Measurements from ENCODE around the gene CSRP2.

CSRP2 gene

DNA sequence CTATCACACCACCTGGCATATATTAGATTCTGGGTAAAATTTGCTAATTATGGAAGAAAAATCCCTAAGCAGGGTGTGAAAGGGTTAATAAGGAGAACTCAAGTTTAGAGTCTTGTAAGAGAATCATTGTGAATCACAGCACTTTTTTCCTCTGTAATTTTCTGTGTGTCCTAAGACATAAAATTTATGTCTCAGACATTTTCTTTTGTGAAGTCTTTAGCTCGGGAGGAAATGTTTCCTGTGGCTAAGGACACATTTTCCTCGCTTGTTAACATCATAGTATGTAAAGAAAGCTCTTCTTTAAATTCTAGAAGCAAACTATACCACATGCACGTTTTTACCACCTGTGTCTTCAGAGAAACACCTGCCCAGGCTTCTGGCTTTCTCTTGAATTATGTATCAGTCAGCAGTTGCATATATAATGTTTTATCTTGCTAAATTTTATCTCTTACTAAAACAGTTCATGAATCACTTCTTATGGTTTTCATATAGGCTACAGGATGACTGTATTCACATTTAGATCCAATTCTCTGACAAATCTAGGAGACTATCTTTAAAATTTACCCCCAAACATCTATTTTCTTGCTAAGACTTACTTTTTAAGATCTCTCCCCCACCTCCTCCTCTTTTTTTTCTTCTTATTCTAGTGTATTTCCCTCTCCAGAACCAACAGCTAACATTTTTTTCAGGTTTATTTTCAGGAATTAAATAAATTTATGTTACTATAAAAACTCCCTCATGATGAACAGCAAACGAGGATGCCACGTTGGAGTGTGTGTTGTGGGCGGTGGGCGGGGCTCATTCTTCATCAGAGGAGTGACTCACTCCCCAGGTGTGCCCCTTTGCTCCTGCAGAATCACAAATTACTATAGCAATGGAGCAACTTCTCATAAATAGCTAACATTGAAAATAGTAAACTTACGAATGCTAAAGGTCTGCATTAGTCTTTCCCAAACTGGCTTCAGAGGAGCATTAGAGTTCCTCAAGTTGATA lies 11.6 kb upstream of the CSRP2 start:
- TF ChIP-seq, protein P1, sequence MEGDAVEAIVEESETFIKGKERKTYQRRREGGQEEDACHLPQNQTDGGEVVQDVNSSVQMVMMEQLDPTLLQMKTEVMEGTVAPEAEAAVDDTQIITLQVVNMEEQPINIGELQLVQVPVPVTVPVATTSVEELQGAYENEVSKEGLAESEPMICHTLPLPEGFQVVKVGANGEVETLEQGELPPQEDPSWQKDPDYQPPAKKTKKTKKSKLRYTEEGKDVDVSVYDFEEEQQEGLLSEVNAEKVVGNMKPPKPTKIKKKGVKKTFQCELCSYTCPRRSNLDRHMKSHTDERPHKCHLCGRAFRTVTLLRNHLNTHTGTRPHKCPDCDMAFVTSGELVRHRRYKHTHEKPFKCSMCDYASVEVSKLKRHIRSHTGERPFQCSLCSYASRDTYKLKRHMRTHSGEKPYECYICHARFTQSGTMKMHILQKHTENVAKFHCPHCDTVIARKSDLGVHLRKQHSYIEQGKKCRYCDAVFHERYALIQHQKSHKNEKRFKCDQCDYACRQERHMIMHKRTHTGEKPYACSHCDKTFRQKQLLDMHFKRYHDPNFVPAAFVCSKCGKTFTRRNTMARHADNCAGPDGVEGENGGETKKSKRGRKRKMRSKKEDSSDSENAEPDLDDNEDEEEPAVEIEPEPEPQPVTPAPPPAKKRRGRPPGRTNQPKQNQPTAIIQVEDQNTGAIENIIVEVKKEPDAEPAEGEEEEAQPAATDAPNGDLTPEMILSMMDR (IDR thresholded peaks at IDR 0.05; ENCODE audit: low read depth, low read length): no peak

DNA sequence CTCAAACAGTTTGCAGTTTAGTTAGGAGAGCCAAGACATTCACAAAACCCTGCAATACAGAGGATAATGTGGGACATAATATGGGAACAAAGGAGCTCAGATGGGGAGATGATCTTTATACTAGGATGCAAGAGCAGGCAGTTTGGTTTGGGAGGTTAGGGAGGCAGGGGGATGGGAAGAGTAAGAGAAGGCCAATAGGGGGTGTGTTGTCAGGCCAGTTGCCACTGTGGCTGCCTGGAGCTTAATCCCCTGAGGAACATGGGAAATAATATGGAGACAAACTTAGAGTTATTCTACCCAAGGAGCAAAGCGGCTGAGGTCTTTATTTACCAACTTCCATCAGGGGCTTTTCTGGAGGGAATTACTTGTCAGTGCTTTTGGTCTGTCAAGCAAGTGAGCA lies 10.0 kb upstream of the CSRP2 start:
- TF ChIP-seq, protein P1 (IDR thresholded peaks at IDR 0.05; ENCODE audit: low read depth, low read length): no peak

More for the DNA sequence above, 11.6 kb upstream of the CSRP2 start:
- H3K4me3 ChIP-seq (ENCODE audit: low read depth, low read length): no peak overlapping the region

DNA sequence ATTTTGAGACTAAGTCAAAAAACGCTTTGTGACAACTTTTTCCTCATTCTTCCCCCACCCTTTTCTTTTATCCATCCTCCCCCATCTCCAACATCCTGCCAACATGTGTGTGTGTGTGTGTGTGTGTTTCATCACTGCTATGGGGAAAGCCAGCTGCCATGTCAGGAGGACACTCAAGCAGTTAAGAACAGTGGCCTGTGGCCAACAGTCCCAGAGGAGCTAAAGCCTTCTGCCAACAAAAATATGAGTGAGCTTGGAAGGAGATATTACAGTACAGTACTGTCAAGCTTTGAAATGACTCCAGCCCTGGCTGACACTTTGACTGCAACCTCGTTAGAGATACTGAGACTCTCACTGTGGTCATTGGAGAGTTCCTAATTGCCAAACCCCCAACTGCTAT lies 5.0 kb upstream of the CSRP2 start:
- TF ChIP-seq, protein P1 (IDR thresholded peaks at IDR 0.05; ENCODE audit: low read depth, low read length): no peak
- H3K4me3 ChIP-seq (ENCODE audit: low read depth, low read length): no peak overlapping the region

More for the DNA sequence above, 10.0 kb upstream of the CSRP2 start:
- H3K4me3 ChIP-seq (ENCODE audit: low read depth, low read length): no peak overlapping the region

DNA sequence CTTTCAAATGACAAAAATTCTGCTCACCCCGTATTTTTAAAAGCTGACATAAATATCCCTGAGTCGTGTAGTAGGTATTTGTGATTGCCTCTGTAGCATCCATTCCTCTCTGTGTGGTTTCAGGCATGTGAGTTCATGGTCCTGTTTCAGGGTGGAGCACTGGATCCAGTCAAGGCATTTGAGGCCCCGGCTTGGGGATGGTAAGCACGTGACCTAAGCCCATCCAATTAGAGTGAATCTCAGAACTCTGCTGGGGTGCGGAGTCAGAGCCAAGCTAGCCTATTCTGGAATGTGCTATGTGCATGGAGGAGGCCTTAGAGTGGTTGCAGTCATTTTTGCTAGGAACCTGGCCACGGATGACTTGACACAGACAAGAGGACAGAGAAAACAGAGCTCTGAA lies 4.3 kb upstream of the CSRP2 start:
- TF ChIP-seq, protein P1 (IDR thresholded peaks at IDR 0.05; ENCODE audit: low read depth, low read length): no peak
- H3K4me3 ChIP-seq (ENCODE audit: low read depth, low read length): no peak overlapping the region

DNA sequence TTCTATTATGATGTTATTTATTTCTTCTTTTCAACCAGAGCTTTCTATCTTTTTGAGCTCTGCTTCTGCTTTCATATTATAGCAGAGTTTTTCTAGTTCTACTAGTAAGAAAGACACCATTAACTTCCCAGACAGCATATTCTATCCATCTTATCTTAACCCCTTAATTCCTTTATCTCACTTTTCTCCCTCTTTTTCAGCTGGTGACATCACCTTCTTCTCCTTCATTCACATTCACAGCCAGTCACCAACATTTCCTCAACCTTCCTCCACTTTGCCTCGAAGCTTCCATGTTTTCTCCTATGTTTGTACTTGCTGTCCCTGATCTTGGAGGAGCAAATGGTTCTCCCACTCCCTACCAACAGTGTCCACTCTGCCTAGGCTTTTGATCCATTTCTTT lies 3.5 kb upstream of the CSRP2 start:
- TF ChIP-seq, protein P1 (IDR thresholded peaks at IDR 0.05; ENCODE audit: low read depth, low read length): no peak
- no peak overlapping the region for H3K4me3 ChIP-seq (ENCODE audit: low read depth, low read length)

DNA sequence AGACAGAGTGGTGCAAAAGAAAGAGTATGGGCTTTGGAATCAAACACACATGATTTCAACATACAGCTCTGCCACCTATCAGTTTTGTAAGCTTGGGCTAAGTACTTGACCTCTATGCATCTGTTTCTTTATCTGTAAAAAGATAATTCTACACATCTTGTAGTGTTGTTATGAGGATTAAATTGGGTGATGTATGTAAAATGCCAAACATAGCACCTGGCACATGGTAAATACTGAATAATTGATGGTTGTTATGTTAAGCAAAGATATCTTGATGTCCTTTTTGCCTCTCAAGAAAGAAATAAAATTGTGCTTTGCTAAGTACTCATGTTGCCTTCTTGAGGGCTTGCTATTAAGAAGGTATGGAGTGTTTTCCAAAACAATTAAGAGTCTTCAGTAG lies 2.3 kb upstream of the CSRP2 start:
- TF ChIP-seq, protein P1 (IDR thresholded peaks at IDR 0.05; ENCODE audit: low read depth, low read length): no peak
- no peak overlapping the region for H3K4me3 ChIP-seq (ENCODE audit: low read depth, low read length)

DNA sequence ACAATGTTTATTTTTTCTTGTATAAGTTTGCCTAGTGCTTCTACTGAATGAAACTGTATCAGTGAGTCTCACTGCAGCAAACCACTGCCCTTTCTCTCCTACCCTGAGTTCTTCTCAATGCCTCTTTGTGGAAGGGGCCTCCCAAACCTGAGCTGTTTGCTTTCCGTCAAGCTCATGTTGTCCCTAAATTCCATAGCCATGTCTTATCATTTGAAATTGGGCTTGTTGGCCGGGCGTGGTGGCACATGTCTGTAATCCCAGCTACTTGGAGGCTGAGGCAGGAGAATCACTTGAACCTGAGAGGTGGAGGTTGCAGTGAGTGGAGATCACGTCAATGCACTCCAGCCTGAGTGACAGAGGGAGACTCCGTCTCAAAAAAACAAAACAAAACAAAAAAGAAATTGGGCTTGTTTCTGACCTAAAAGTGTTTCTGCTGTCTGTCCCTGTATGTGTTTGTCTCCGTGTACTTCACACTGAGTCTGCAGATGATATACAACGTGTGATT lies 1.8 kb upstream of the CSRP2 start:
- TF ChIP-seq, protein P1 (IDR thresholded peaks at IDR 0.05; ENCODE audit: low read depth, low read length): no peak
- no peak overlapping the region for H3K4me3 ChIP-seq (ENCODE audit: low read depth, low read length)

Data from WI38 (cell line).